HG03575 (cell line): ENCODE measurements around the gene RSPH10B.
"Not testable (repeated sequence)": the region's sequence is repeated elsewhere in the genome, so short reads cannot be mapped to it uniquely, and the experiment has no call there.

Experiments
- ATAC-seq: cut with Tn5 transposase; IDR thresholded peaks from one replicate; pipeline ENCODE4 v1.9.1; 2021; ENCODE audit not compliant: unreplicated experiment, insufficient number of reproducible peaks, low FRiP score; ENCODE audit errors: extremely low read depth

RSPH10B gene

DNA sequence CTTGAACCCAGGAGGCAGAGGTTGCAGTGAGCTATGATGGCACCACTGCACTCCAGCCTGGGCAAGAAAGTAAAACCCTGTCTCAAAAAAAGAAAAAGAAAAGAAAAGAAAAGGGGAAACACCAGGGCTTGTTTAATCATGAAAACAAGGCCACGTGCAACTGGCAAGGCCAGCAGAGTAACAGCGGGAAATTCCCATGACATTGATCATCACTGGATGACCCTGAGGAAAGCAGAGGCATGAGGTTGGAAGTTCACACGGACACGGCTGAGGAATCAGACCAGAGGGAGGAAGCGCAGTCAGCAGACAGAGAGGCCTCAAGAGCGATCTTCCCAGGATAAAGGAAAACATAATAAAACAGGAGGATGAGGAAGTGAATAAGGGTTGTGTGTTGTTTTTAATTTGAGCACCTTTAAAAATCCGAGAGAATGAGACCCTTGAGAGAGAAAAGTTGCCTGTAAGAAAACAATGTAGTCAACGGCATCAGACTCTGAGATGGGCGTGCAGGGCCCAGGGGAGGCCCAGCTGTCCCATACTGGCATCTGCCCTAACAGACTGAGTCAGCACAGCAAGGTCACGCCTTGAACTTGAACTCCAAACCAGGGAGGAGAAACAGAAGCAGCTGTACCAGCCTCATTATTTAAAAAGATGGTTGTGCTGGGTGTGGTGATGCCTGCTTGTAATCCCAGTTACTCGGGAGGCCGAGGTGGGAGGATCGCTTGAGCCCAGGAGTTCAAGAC is 38.4 kb downstream of the RSPH10B start:
- ATAC-seq: not testable (repeated sequence)

DNA sequence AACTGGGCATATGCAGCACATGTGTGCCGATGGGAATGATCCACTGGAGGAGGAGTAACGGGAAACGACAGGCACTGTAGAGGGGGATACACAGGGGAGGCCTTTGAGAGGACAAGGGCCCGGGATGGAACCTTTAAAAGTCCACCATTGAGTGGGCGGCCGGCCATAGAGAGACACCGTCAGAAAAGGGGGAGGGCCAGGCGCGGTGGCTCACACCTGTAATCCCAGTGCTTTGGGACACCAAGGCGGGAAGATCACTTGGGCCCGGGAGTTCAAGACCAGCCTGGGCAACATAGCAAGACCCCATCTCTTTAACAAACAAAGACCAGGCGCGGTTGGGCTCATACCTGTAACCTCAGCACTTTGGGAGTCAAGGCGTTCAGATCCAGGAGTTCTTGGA is 39.2 kb downstream of the RSPH10B start:
- ATAC-seq: not testable (repeated sequence)

DNA sequence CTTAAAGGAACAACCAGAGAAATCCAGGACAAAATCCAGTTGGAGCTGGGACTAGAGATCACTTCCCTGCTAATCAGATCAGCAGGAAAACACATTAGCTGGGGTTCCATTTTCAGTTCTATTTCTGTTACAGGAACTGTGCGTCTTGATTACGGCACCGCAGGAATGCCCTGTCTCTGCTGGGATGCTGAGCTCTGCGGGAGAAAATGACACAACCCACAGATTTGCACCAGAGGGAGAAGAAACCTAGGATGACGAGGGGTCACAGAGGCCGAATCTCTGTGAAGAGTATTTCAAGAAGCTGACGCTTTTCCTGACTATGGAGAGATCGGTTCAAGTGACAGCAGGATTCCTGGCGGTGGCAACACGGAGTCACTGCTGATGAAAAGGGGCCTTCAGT is 40.2 kb downstream of the RSPH10B start:
- ATAC-seq: not testable (repeated sequence)

DNA sequence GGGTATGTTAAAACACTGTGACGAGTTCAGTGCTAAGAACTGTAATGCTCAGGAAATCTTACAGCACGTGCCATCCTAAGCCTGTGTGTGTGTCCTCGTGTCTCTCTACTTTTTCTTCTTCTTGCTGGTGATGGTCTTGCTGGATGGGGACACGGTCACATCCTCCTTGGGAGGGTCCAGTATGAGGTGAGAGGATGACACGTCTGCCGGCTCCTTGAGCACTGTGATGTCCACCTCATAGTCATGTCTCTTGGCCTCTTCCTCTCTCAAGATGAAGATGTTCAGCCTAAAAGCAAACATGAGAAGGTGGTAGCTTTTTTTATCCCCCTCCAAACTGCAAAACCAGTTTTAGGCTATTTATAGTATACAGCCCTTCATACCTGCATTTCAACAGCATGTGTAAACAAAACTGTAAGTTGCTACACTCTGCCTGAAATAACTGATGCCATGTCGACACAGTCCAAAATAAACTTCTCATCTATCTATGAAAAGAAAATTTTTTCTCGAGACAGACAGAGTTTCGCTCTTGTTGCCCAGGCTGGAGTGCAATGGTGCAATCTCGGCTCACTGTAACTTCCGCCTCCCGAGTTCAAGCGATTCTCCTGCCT is 44.1 kb downstream of the RSPH10B start:
- not testable (repeated sequence) for ATAC-seq

DNA sequence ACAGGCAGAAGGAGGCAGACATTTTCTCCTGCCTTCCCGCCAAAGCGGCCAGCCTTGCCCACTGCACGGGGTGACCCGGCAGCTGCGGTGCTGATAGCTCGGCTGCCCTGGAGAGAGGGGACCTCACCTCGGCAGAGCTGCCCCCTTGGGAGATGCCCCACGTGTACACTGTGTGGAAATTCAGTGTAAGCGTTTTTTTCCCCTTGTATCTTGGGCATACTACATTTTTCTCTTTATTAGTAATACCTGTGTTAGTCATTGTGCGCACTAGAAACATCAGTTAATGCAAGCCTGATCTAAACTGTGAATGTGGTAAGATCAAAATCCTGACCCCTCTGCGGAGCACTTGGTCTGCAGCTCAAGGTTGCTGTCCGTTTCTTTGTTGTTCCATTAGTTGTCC is 45.9 kb downstream of the RSPH10B start:
- not testable (repeated sequence) for ATAC-seq

DNA sequence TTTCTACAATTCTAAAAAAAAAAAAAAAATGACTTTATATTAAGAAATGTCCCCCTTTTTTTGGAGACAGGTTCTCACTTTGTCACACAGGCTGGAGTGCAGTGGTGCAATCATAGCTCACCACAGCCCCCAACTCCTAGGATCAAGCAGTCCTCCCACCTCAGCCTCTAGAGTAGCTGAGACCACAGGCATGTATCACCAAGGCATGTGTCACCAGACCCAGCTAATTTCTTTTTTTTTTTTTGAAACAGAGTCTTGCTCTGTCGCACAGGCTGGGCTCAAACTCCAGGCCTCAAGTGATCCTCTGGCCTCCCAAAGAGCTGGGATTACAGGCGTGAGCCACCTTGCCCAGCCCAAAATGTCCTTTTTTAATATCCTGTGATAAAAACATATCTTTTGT is 46.3 kb downstream of the RSPH10B start:
- not testable (repeated sequence) for ATAC-seq

DNA sequence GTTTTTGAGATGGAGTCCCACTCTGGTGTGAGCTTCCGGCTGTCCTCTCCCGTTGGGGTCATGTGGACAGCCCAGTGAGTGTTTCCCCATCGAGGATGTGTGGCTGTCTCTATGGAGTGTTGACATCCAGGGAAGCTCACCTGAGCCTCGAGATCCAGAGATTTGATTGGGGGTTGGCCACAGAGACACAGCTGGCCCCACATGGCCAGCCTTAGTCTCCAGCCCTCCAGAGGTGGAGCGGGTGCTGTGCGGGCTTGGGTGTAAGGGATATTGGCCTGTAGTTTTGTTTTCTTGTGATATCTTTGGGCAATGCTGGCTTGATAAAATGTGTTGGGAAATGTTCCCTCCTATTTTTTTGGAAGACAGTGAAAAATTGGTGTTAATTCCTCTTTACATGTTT is 54.0 kb downstream of the RSPH10B start:
- ATAC-seq: not testable (repeated sequence)

DNA sequence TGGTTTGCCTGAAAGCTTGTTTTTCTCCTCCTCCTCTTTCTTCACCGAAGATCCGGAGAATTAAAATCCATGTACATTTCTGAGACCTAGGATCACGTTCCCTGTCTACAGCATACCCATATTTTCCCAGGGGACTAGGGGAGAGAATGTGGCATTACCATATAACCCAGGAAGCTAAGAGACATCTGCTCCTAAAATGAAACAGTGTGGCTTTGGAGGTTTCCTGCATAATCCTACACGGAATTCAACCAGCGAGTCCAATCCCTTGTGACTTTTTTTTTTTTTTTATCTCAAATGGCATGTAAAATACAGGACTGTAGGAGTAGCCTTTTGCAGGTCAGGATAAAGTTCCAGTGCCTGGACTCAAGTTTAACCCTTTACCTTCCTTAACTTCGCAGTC is 61.7 kb downstream of the RSPH10B start:
- ATAC-seq: not testable (repeated sequence)

DNA sequence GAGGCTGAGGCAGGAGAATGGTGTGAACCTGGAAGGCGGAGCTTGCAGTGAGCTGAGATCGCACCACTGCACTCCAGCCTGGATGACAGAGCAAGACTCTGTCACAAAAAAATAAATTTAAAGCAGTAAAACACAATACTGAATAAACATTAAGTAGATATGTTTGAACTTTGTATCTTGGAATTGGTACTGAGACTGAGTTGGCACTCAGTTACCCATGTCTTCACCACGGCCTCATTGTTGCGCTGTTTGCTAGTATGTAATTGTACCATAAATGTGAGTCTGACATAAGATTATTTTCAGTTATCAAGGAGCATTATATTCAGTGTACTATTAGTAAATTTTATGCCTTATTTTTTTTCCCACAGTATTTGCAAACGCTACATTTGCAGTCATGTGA is 65.8 kb downstream of the RSPH10B start:
- not testable (repeated sequence) for ATAC-seq

DNA sequence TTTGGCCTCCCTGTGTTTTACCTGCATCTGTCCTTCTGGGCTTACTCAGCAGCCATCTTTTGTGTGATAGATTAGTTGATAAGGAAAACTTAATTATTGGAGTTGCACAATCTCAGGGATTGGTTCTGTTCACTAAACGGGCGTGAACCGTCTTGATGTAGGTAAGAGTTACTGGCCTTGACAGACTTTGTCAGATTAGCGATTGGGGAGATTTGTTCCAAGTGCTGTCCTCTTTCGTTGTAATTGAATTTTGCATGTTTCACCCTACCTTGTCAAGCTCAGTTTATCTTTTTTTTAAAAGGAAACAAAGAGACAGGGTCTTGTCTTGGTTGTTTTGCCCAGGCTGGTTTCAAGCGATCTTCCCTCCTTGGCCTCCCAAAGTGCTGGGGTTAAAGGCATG is 67.5 kb downstream of the RSPH10B start:
- ATAC-seq: not testable (repeated sequence)

DNA sequence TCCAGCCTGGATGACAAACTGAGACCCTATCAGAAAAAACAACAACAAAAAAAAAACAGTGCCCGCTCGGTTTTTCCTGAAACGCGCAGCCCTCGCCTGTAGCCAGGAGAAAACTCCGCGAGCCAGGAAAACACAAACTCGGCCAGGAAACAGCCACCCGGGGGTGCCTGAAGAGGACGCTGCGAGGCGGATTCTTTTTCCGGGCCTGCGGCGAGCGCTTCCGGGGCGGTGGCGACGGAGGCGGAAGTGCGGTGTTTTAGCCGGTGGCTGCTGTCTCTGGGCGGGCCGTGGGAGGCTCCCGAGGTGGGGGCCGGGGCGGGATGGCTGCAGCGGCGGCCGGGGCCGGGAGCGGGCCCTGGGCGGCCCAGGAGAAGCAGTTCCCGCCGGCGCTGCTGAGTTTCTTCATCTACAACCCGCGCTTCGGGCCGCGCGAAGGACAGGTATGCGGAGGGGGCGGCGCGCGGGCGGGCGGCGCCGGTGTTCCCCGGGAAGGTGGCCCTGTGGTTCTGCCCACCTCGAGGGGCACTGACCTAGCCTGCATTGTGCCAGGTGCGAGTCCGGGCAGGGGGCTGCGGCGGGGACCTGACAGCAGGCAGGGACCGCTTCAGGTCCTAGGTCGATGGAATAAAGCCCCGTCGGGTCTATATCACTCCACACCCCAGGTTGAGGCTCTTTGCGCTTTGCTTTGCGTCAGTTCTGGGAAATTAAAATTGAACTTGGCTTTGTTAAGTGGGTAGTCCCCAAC is 71.8 kb downstream of the RSPH10B start, which contains the start of gene CCZ1:
CCZ1 (plus strand) TSS at position 254 of the 745 bp plus-strand sequence; CDS start at position 321, 67 bp downstream.
- peak; percentile 68 for ATAC-seq

DNA sequence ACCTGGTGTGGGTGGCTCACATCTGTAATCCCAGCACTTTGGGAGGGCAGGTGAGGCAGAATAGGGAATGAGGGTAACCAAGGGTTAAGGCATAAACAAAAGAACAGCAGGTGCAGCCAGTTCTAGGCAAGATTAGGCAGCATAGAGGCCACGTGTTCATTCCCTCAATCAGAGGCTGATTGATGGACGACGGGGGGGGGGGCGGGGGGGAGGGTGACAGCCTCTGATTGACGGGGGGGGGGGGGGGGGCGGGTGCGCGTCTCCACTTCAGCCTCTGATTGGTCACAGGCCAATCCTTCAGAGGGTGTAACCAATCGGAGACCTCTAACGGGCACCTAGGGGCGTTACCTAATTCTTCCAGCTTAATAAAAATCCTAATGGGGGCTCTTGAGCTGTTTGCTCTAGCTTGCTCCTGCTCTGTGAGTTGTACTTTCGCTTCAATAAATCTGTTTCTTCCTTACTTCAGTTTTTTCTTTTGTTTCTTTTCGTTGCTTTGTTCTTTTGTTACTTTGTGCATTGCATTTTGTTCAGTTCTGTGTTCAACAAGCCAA is 73.0 kb downstream of the RSPH10B start:
- ATAC-seq: not testable (repeated sequence)

DNA sequence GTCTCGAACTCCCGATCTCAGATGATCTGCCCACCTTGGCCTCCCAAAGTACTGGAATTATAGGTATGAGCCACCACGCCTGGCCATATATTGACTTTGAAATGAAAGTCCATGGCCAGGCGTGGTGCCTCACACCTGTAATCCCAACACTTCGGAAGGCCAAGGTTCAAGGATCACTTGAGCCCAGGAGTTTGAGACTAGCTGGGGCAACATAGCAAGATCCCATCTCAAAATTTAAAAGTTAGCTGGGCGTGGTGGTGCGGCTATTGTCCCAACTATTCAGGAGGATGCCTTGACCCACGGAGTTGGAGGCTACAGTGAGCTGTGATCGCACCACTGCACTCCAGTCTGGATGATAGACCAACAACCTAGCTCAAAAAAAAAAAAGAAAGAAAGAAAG is 78.0 kb downstream of the RSPH10B start:
- no peak for ATAC-seq

DNA sequence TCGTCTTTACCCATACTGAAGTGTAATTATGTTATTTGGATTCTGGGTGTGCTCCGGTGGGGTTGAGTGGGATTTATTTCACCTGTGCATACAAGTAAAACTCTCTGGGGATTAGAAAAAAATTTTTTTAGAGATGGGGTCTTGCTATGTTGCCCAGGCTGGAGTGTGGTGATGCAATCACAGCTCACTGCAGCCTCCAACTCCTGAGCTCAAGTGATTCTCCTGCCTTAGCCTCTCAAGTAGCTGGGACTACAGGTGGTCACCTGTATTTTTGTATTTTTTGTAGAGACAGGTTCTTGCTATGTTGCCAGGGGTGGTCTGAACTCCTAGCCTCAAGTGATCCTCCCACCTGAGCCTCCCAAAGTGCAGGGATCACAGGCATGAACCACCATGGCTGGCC is 80.2 kb downstream of the RSPH10B start:
- not testable (repeated sequence) for ATAC-seq

DNA sequence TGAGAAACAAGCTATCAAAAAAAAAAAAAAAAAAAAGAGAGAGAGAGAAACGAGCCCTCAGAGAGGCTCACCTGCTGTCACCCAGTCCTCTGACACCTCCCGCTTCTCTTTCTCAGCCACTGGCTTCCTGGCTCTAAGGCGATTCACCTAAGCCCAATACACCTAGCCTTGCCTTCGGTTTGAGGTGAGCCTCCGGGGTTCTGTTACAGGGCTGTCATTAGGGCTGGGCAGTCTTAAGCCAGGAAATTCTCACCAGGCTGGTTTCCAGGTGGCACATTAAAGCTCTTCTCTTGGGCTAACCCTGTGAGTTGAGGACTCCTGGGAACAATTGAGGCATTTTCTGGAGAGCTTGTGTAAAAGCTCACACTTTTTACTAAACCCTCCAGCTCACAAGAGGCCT is 82.5 kb downstream of the RSPH10B start:
- ATAC-seq: not testable (repeated sequence)

DNA sequence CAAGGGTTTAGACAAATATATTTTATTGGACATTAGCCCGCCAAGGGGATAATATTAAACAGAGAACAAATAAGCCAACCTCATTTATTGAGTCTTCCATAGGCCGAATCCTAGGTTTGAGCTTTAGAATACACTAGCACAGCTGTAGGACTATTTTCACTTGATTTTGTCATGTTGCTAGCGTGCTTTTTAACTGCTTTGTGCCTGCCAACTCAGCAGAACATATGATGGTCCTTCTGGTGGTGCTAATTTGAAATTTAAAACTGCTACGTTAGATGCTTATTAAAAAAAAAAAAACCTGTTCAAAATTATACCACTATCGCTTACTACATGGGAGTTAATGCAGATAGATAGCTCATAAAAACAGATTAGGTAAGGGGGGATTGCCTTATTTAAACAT is 86.1 kb downstream of the RSPH10B start:
- not testable (repeated sequence) for ATAC-seq

DNA sequence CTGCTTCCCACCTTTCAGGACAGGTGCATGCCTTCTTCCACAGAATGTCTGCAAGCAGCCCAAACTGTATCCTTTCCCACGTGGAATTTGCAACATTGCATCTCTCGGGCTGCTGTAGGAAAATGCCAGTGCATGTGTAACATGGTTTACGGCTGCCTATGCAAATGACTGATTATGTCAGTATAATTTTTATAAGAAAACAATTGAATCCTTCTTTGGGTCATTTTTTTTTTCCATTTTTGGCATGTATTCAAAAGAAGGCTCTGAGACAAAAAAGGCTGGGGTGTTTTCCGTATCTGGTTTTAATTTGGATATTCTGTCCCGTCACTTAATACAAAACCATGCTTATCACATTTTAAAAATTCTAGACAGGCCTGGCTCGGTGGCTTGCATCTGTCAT is 90.4 kb downstream of the RSPH10B start:
- ATAC-seq: not testable (repeated sequence)

DNA sequence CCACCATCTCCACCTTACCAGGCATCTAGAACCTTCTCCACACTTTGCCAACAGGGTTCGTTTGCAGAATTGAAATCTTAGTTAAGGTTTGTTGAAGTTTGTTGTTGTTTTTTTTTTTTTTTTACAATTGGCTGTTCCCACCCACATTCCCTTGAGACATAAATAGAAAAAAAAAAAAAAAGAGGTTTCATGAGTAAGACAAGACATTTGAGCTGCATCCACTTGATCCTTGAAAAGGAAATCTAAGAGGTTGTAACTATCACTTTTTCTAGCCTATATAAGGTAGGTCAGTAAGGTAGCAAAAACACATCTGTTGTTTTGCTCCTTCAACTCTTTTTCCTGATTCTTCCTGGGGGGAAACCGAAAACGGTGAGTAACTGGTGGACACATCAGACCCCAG is 90.9 kb downstream of the RSPH10B start:
- ATAC-seq: not testable (repeated sequence)
